DMS 273 (cell line): ENCODE results near the gene KLF11.
A peak's percentile ranks its signal among the peaks of the same experiment; 100 is the strongest.
"Not testable (repeated sequence)": the region's sequence is repeated elsewhere in the genome, so short reads cannot be mapped to it uniquely, and the experiment has no call there.

Source experiments
- DNase-seq: peaks from one replicate; lab custom pipeline; 2025; ENCODE audit not compliant: unreplicated experiment; lab: John Stamatoyannopoulos, UW

The KLF11 gene

DNA sequence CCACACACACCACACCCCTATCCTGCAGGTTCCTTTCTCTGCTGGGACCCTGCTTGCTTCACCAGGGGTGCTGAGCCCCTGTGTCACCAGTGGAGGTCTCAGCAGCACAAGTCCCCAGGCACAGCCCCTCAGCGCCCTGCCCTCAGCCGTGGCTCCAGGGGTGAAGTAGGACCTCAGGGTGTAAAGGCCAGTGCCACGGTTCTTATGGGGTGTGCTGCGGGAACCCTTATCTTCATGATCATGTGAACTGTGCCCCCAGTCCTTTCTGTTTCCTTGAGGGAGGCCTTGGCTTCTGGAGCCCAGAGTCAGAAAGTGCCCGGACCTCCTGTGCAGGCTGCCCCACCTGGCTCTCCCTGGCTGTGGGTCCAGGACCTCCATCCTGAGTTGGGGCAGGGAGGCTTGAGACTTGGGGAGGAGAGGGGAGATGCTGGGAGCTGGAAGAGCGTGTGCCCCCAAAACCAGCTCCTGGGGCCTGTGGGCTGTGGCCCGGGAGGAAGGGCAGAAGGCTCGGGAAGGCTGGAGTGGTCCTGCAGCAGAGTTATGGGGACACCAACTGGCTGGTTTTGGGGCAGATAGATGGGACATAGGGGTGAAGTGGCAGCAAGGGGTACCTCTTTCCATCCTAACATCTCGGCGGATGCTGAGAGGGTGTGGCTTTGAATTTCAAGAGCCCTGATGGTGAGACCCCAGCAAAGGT, 20.2 kb upstream of the KLF11 start:
- no peak for DNase-seq

DNA sequence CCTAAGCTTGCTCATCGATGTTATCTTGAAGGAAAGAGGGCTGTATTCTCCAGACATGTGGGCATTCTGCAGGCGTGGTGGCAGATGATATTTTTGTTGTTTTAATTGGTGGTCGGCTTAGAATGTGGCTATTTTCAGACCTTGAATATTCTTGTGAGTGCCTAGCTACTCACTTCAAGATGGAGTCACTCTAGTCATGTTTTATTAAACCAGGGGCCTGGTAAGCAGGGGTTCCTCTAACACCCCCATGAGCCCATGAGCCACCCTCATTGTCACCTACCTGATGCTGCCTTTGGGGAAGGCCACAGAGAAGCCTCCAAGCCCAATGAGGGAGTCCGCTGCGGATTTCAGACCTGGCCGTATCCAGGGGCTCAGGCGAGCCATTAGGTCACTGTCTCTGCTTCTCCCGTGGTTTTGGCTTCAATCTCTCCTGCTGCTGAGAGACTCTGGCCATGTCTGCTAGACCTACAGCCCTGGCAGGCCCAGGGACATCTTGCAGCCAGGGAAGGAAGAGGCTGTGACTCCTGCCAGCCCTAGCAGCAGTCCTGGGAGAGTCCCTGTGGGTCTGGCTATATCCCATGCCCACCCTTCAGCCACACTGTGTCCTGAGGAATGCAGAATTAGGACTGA, 16.3 kb upstream of the KLF11 start:
- no peak for DNase-seq

- no peak for DNase-seq
Measured at GRCh38 chr2:10027660-10028330, 15.6 kb upstream of the KLF11 start.

DNA sequence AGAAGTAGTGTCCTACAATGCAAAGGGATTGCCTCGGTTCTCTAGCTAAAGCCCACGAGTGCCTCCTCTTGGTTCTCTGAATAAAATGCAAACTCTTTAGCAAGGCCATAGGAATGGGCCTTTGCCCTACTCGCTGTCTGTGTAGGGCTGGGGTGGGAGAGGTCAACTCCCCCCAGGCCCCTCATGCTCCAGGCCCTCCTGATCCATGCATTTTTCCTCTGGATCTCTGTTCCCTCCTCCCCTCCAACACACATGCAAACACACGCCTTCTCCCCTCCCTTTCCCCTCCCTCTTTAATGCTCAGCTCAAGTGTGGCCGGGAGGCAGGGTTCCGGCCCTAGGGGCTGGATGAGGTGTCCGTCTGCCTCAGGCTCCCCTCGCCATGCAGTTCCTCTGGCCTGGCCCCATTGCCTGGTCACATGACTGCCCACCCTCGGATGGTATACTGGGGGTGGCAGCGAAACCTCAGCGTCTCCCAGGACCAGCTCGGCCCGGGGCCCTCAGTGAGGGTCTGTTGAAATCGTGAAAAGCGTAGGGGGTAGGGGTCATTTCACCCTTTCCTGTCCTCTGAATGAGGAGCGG, 14.9 kb upstream of the KLF11 start:
- DNase-seq: no peak

DNA sequence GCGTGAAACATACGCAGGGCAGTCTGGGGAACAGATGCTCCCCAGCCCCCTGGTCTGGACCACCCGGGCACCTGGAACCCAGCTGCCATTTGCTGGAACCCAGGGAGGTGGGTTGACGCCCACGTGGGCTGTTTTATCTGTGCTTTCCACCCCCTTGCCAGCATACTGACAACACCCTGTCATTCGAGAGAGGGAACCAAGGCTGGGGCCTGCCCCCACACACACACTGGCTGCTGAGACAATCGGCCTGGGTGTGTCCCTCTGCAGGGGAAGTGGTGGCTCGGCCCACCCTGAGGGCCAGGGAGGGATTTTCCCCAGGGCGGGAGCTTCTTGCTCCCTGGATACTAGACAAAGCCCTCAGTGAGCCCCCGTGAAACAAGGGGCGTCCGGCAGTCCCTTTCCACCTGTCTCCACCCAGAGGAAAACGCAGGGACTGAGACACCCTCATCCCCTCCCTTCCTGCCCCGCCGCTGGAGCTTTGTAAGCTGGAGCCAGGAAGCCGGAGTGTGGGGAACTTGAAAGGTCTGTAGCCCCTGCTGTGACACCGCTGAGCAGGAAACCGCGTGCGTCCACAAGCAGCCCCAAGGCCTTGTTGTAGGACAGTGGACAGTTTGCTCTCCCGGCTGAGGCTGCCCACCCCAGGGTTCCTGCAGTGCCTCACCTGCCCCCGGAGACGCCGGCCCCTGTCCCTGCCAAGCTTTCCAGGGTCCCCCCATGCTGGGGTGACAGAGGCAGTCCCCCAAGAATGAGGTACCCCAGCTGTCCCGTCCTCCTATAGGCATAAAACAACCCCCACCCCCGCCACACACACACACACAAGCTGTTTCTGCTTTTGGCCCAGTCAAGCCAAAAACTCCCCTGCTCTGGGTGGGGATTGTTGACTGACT, 14.1 kb upstream of the KLF11 start:
- DNase-seq: peak; percentile 25

GRCh38 chr2:10029875-10030223, 13.5 kb upstream of the KLF11 start:
- no peak for DNase-seq

GRCh38 chr2:10030311-10030736, 13.0 kb upstream of the KLF11 start:
- peak; percentile 71 for DNase-seq

DNA sequence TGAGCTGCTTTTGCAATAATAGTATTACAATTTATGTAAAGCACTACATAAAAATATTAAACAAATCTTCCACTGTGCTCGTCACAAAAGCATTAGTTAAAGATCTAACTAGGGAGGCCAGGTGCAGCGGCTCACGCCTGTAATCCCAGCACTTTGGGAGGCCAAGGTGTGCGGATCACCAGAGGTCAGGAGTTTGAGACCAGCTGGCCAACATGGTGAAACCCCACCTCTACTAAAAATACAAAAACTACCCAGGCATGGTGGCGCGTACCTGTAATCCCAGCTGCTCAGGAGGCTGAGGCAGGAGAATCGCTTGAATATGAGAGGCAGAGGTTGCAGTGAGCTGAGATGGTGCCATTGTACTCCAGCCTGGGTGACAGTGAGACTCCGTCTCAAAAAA, 12.6 kb upstream of the KLF11 start:
- not testable (repeated sequence) for DNase-seq

DNA sequence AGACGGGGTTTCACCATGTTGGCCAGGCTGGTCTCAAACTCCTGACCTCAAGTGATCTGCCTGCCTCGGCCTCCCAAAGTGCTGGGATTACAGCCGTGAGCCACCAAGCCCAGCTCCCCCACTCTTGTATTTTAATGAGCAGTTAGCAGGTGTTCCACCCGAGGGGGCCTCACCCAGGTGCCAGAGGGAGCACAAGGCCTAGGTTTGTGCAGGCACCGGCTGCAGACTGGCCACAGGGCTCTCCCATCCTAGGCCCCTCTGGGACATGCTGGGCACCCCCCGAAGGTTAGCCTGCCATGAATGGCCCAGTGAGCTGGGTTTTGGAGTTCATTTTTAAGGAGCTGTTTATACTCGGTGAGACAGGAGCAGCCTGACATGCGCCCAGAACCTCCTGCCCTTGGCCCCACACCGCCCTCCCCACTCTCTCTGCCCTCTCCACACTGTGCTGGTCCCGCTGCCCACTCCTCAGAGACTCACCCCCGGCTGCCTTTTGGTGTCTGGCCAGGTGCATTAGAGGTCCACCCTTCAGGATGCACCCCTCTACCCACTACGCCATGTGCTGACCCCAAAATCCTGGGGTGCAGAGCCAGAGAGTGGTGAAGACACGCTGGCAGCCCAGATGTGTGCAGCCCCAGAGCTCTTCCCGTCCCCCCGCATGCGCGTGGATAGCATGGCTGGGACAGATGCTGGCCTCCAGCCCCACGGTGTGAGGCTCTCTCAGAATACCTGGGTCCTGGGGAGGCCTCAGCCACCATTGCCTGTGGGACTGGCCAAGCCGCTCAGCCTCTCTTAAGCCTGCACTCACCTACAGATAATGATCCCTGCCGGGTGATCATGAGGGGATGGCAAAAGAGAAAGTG, 11.2 kb upstream of the KLF11 start:
- no peak for DNase-seq

DNA sequence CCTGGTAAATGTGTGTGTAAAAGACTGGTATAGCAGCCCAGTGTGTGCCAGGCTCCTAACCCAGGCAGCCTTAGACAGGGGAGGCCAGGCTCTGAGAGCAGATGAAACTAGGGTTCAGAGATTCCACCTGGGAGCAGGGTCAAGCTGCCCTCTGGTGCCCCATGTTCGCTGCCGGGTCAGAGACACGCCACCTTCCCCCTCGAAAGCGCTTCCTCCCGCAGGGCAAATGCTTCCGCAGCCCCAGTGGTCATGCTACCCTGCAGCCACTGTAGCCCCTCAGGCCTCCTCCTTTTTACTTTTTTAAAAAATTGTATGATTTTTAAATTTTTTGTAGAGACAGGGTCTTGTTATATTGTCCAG, 10.6 kb upstream of the KLF11 start:
- no peak for DNase-seq

DNA sequence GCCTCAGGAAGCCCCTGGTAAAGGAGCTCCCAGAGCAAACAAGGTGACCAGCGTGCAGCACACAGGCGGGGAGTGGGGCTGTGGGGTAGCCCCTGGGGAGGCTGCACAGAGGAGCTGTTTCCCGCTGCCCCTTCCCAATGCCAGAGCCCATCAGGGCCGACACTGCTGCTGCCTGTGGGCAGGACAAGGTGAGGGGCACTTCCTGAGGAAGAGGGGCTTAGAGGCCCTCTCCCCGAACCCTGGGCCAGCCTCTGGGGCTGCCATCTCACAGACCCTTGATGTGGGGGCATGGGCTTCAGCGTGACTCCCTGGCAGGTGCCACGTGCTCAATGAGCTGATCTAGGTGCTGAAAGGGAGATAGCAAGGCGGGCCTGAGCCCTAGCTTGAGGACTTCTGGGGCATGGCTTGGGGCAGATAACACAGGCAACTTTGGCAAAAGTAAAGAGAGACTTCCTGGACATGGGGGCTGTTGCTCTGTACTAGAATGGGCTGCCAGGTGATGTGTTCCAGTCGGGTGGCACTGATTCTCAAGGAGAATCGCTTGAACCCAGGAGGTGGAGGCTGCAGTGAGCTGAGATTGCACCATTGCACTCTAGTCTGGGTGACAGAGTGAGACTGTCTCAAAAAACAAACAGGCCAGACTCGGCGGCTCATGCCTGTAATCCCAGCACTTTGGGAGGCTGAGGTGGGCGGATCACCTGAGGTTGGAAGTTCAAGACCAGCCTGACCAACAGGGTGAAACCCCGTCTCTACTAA, 9.9 kb upstream of the KLF11 start:
- no peak for DNase-seq

GRCh38 chr2:10034333-10035052, 8.9 kb upstream of the KLF11 start:
- no peak for DNase-seq

- no peak for DNase-seq
Measured at GRCh38 chr2:10035053-10035422, 8.3 kb upstream of the KLF11 start.

DNA sequence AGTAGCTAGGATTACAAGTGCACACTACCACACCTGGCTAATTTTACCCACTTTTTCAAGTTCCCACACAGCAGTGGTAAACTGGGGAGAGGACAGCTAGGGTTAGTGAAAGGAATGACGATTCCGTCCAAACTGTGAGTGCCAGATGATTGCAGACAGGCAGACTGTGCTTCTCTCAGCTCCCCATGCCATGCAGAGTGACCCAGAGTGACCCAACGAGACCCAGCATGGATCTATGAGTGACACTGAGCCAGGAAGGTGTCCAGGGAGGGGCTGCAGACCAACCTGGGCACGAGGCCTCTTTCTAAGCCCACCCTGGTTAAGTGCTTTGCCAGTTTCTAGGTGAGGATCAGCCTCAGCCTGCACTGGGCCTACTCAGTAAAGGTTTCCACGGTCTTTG, 7.7 kb upstream of the KLF11 start:
- no peak for DNase-seq

GRCh38 chr2:10036095-10036884, 7.1 kb upstream of the KLF11 start:
- DNase-seq: peak; percentile 94

- DNase-seq: no peak
Measured at GRCh38 chr2:10038123-10038522, 5.2 kb upstream of the KLF11 start.

- no peak for DNase-seq
Measured at GRCh38 chr2:10038716-10039115, 4.6 kb upstream of the KLF11 start.
